HG02870 (cell line): ENCODE data around the gene BOD1L1.
A peak's percentile ranks its signal among the peaks of the same experiment; 100 is the strongest.

Experiments
- ATAC-seq: cut with Tn5 transposase; IDR thresholded peaks from one replicate; pipeline ENCODE4 v1.9.1; 2021; ENCODE audit warnings: mild to moderate bottlenecking, moderate library complexity; ENCODE audit not compliant: unreplicated experiment

The BOD1L1 gene

GRCh38 chr4:13626492-13627177 is 890 bp downstream of the BOD1L1 start:
- no peak for ATAC-seq

- no peak for ATAC-seq
Observed at GRCh38 chr4:13618212-13618806, 9.2 kb downstream of the BOD1L1 start.

- ATAC-seq, result no peak
Observed at GRCh38 chr4:13617801-13618200, 9.7 kb downstream of the BOD1L1 start.

GRCh38 chr4:13616597-13616996 is 10.9 kb downstream of the BOD1L1 start:
- ATAC-seq, result no peak

- peak; percentile 60 for ATAC-seq
Observed at GRCh38 chr4:13615161-13615560, 12.4 kb downstream of the BOD1L1 start.

GRCh38 chr4:13612569-13612968 is 15.0 kb downstream of the BOD1L1 start:
- ATAC-seq, result no peak

GRCh38 chr4:13611283-13611842 is 16.2 kb downstream of the BOD1L1 start:
- ATAC-seq, result peak; percentile 93

GRCh38 chr4:13605330-13605729 is 22.2 kb downstream of the BOD1L1 start:
- no peak for ATAC-seq

GRCh38 chr4:13601848-13602247 is 25.7 kb downstream of the BOD1L1 start:
- ATAC-seq, result no peak

- ATAC-seq, result peak; percentile 69
Observed at GRCh38 chr4:13601048-13601447, 26.5 kb downstream of the BOD1L1 start.

GRCh38 chr4:13599159-13599558 is 28.4 kb downstream of the BOD1L1 start:
- no peak for ATAC-seq

GRCh38 chr4:13597604-13598003 is 29.9 kb downstream of the BOD1L1 start:
- no peak for ATAC-seq

GRCh38 chr4:13597141-13597540 is 30.4 kb downstream of the BOD1L1 start:
- no peak for ATAC-seq

- ATAC-seq, result no peak
Observed at GRCh38 chr4:13592220-13592619, 35.3 kb downstream of the BOD1L1 start.

GRCh38 chr4:13590766-13591165 is 36.8 kb downstream of the BOD1L1 start:
- ATAC-seq, result no peak

- no peak for ATAC-seq
Observed at GRCh38 chr4:13588954-13589353, 38.6 kb downstream of the BOD1L1 start.

- no peak for ATAC-seq
Observed at GRCh38 chr4:13584481-13584880, 43.0 kb downstream of the BOD1L1 start.

- no peak for ATAC-seq
Observed at GRCh38 chr4:13580036-13580435, 47.5 kb downstream of the BOD1L1 start.

- no peak for ATAC-seq
Observed at GRCh38 chr4:13577660-13578059, 49.9 kb downstream of the BOD1L1 start.

- no peak for ATAC-seq
Observed at GRCh38 chr4:13570916-13571315, 56.6 kb downstream of the BOD1L1 start.

- ATAC-seq, result no peak
Observed at GRCh38 chr4:13567125-13567524, 60.4 kb downstream of the BOD1L1 start.

- no peak for ATAC-seq
Observed at GRCh38 chr4:13562876-13563275, 64.6 kb downstream of the BOD1L1 start.
